PC-3 (cell line): Measurements from ENCODE around the gene PDE6A.

Experiments
- CTCF ChIP-seq: fragments of 300-600 bp; sonication (generic); conservative IDR thresholded peaks from 2 replicates; pipeline ENCODE4 v1.5.1; 2017; ENCODE audit warnings: antibody characterized with exemption, low read depth, mild to moderate bottlenecking, low read length
- EZH2 ChIP-seq: fragments of 300-600 bp; sonication (generic); IDR thresholded peaks from one replicate; pipeline ENCODE4 v1.6.1; 2017; ENCODE audit warnings: antibody characterized with exemption, mild to moderate bottlenecking, low read length; ENCODE audit not compliant: unreplicated experiment
- EZH2phosphoT487 ChIP-seq: fragments of 300-600 bp; sonication (generic); IDR thresholded peaks from 2 replicates; pipeline ENCODE4 v1.6.1; 2018; ENCODE audit warnings: mild to moderate bottlenecking, antibody characterized with exemption, low read length, borderline replicate concordance

GRCh38 chr5:149913436-149914419, 30.9 kb downstream of the PDE6A start:
- TF ChIP-seq CTCF (no peak), EZH2 (no peak), EZH2phosphoT487 (no peak)
